ENCODE results near the gene DCBLD1. TPM values are rescaled to one million over a fixed set of nuclear protein-coding genes. Genes with fewer than 3 reads are reported as not detected.

DCBLD1 gene
- total RNA-seq, 2 donors from 2014 or later, result 8.8 to 17.6 TPM

GRCh38 chr6:117502580-117502979, 20.1 kb downstream of the DCBLD1 start:
- Histone ChIP-seq H3K27me3 (replicated peaks; ENCODE audit: insufficient read depth) (no peaks in the 10 kb centered on the region), H3K4me1 (replicated peaks) (no peaks in the 10 kb centered on the region), H3K27ac (no peak overlapping the region), H3K4me3 (no peak overlapping the region), H3K9me3 (no peaks in the 10 kb centered on the region), H3K36me3 (no peaks in the 10 kb centered on the region)
- no peak for DNase-seq (ENCODE audit: low spot score)
- WGBS, result 92% methylated on average over 1 of the region's 1 CpG
- intact Hi-C loops (cut with DNase I), result no loop called here
- no peak for TF ChIP-seq POLR2A (IDR thresholded peaks at IDR 0.05)
- no peak for TF ChIP-seq CTCF (IDR thresholded peaks at IDR 0.05)
- no peak for TF ChIP-seq POLR2AphosphoS5 (IDR thresholded peaks at IDR 0.05)

GRCh38 chr6:117503211-117503610, 20.7 kb downstream of the DCBLD1 start:
- DNase-seq (ENCODE audit: low spot score), result no peak
- Histone ChIP-seq H3K9me3 (no peaks in the 10 kb centered on the region), H3K4me3 (no peak overlapping the region), H3K4me1 (replicated peaks) (no peaks in the 10 kb centered on the region), H3K27me3 (replicated peaks; ENCODE audit: insufficient read depth) (no peaks in the 10 kb centered on the region), H3K36me3 (no peaks in the 10 kb centered on the region), H3K27ac (no peak overlapping the region)
- TF ChIP-seq POLR2AphosphoS5 (IDR thresholded peaks at IDR 0.05) (no peak), CTCF (IDR thresholded peaks at IDR 0.05) (no peak), POLR2A (IDR thresholded peaks at IDR 0.05) (no peak)
- WGBS, result 41% methylated on average over 2 of the region's 2 CpGs
- intact Hi-C loops (cut with DNase I), result no loop called here

GRCh38 chr6:117504478-117505144, 22.1 kb downstream of the DCBLD1 start:
- Histone ChIP-seq H3K27me3 (replicated peaks; ENCODE audit: insufficient read depth) (no peaks in the 10 kb centered on the region), H3K4me3 (no peak overlapping the region), H3K36me3 (no peaks in the 10 kb centered on the region), H3K9me3 (no peaks in the 10 kb centered on the region), H3K4me1 (replicated peaks) (no peaks in the 10 kb centered on the region), H3K27ac (no peak overlapping the region)
- WGBS, result 80% methylated on average over 7 of the region's 7 CpGs
- intact Hi-C loops (cut with DNase I), result no loop called here
- TF ChIP-seq POLR2AphosphoS5 (IDR thresholded peaks at IDR 0.05) (no peak), POLR2A (IDR thresholded peaks at IDR 0.05) (no peak), CTCF (IDR thresholded peaks at IDR 0.05) (no peak)
- no peak for DNase-seq (ENCODE audit: low spot score)

- H3K4me3 ChIP-seq, result no peak overlapping the region
- TF ChIP-seq POLR2A (IDR thresholded peaks at IDR 0.05) (no peak), CTCF (IDR thresholded peaks at IDR 0.05) (no peak), POLR2AphosphoS5 (IDR thresholded peaks at IDR 0.05) (no peak)
- H3K36me3 ChIP-seq, result no peaks in the 10 kb centered on the region
- no peak overlapping the region for H3K27ac ChIP-seq
- 88% methylated on average over 4 of the region's 4 CpGs for WGBS
- no peaks in the 10 kb centered on the region for H3K27me3 ChIP-seq (replicated peaks; ENCODE audit: insufficient read depth)
- no peak for DNase-seq (ENCODE audit: low spot score)
- H3K4me1 ChIP-seq (replicated peaks), result no peaks in the 10 kb centered on the region
- no peaks in the 10 kb centered on the region for H3K9me3 ChIP-seq
- intact Hi-C loops (cut with DNase I), result no loop called here
These were observed 22.8 kb downstream of the DCBLD1 start for GRCh38 chr6:117505311-117505710.

GRCh38 chr6:117506180-117506835, 23.8 kb downstream of the DCBLD1 start:
- H3K27ac ChIP-seq, result no peak overlapping the region
- no peaks in the 10 kb centered on the region for H3K27me3 ChIP-seq (replicated peaks; ENCODE audit: insufficient read depth)
- no peaks in the 10 kb centered on the region for H3K4me1 ChIP-seq (replicated peaks)
- no peaks in the 10 kb centered on the region for H3K9me3 ChIP-seq
- no peak overlapping the region for H3K4me3 ChIP-seq
- DNase-seq (ENCODE audit: low spot score), result no peak
- TF ChIP-seq POLR2A (IDR thresholded peaks at IDR 0.05), result no peak
- TF ChIP-seq CTCF (IDR thresholded peaks at IDR 0.05), result no peak
- TF ChIP-seq POLR2AphosphoS5 (IDR thresholded peaks at IDR 0.05), result no peak
- intact Hi-C loops (cut with DNase I), result no loop called here
- no peaks in the 10 kb centered on the region for H3K36me3 ChIP-seq
- WGBS, result 81% methylated on average over 3 of the region's 3 CpGs

All from prostate gland (tissue), 2 donors.